Prostate gland (tissue), 2 donors: ENCODE data around the gene RBPJ.
"Not testable (repeated sequence)": the region's sequence is repeated elsewhere in the genome, so short reads cannot be mapped to it uniquely, and the experiment has no call there.

Experiments
- CTCF ChIP-seq, 4 experiments: fragments of 200-600 bp in 2 of 4; fragments of 450-650 bp in 2 of 4; sonication (generic) in 2 of 4; IDR thresholded peaks; 1 replicate in 3 of 4; 2 replicates in 1 of 4; pipeline ENCODE4 v1.5.1; 2016 to 2019; ENCODE audit warnings: antibody characterized with exemption in 4 of 4, mild to moderate bottlenecking in 2 of 4, moderate library complexity in 2 of 4
- POLR2A ChIP-seq: fragments of 450-650 bp; IDR thresholded peaks from one replicate; pipeline ENCODE4 v1.6.1; 2016; ENCODE audit warnings: antibody characterized with exemption, mild to moderate bottlenecking
- POLR2AphosphoS5 ChIP-seq: sonication (generic); formaldehyde crosslinking; IDR thresholded peaks from one replicate; pipeline ENCODE4 v1.6.1; 2017; ENCODE audit warnings: antibody characterized with exemption

GRCh38 chr4:26359521-26359920, 38.7 kb downstream of the RBPJ start:
- TF ChIP-seq CTCF (IDR thresholded peaks at IDR 0.05); POLR2AphosphoS5; POLR2A: not testable (repeated sequence)
